H1 (cell line): Measurements from ENCODE around the gene TLE5. TPM values are rescaled to one million over a fixed set of nuclear protein-coding genes. Genes with fewer than 3 reads are reported as not detected.

ENCODE experiments used
- CTCF ChIA-PET: fragments of 300-600 bp; sonication (Branson Sonifier 250); formaldehyde crosslinking; loops from one replicate; lab custom pipeline; 2021; ENCODE audit not compliant: partially characterized antibody; lab: Charles Lee
- POLR2A ChIA-PET: fragments of 300-600 bp; sonication (Branson Sonifier 250); formaldehyde crosslinking; loops from one replicate; lab custom pipeline; 2021; ENCODE audit warnings: inconsistent platforms; ENCODE audit not compliant: partially characterized antibody; lab: Charles Lee
- DNase-seq, 2 experiments: peaks; one replicate each; pipeline versions ENCODE4 v3.0.0 to v3.0.0-alpha.2; 2010 to 2022; ENCODE audit warnings: low spot score in 2 of 2, low read depth in 1 of 2, mixed read lengths in 1 of 2
- FAIRE-seq: peaks from 2 replicates; lab custom pipeline; 2011; peaks lifted over from hg19 to GRCh38; lab: Jason Lieb, UNC
- H2AFZ ChIP-seq: 2 replicates; pipeline ENCODE4 v1.8.1; 2012; ENCODE audit warnings: low read length, inconsistent platforms
- H2AK5ac ChIP-seq: 2 replicates; pipeline ENCODE4 v1.6.1; 2013; ENCODE audit warnings: low read depth, low read length
- H2BK120ac ChIP-seq: replicated peaks from 2 replicates; pipeline ENCODE3; 2013; ENCODE audit warnings: low read depth, low read length, inconsistent platforms
- H2BK12ac ChIP-seq: 2 replicates; pipeline ENCODE4 v1.6.1; 2013; ENCODE audit warnings: low read depth, low read length
- H2BK15ac ChIP-seq: 2 replicates; pipeline ENCODE4 v1.6.1; 2013; ENCODE audit warnings: low read length
- H2BK20ac ChIP-seq: 2 replicates; pipeline ENCODE4 v1.6.1; 2013; ENCODE audit warnings: low read length
- H2BK5ac ChIP-seq: 2 replicates; pipeline ENCODE4 v1.6.1; 2013; ENCODE audit warnings: low read depth, low read length
- H3K14ac ChIP-seq: 2 replicates; pipeline ENCODE4 v1.6.1; 2013; ENCODE audit warnings: inconsistent platforms; ENCODE audit not compliant: insufficient read length
- H3K18ac ChIP-seq: 2 replicates; pipeline ENCODE4 v1.6.1; 2013; ENCODE audit warnings: low read length; ENCODE audit errors: extremely low read depth
- H3K23ac ChIP-seq: 2 replicates; pipeline ENCODE4 v1.6.1; 2013; ENCODE audit warnings: inconsistent platforms; ENCODE audit not compliant: insufficient read length
- H3K23me2 ChIP-seq: 2 replicates; pipeline ENCODE4 v1.6.1; 2013; ENCODE audit warnings: low read depth, low read length
- H3K27ac ChIP-seq: 2 replicates; pipeline ENCODE4 v1.6.1; 2011; ENCODE audit warnings: low read depth, low read length, inconsistent platforms
- H3K27me3 ChIP-seq, 4 experiments: replicated peaks in 1 of 4; 1 replicate in 1 of 4; 2 replicates in 3 of 4; pipeline versions ENCODE4 v1.6.1 to v1.8.1; 2011 to 2013; ENCODE audit warnings: low read length in 3 of 4, mild to moderate bottlenecking in 3 of 4, inconsistent platforms in 2 of 4, mixed read lengths in 2 of 4, moderate library complexity in 1 of 4; ENCODE audit not compliant: control insufficient read depth in 3 of 4, insufficient read depth in 3 of 4; ENCODE audit errors: extremely low read depth in 1 of 4
- H3K36me3 ChIP-seq, 4 experiments: 2 replicates each; pipeline versions ENCODE4 v1.6.1 to v1.8.1; 2011 to 2013; ENCODE audit warnings: mild to moderate bottlenecking in 4 of 4, low read length in 3 of 4, moderate library complexity in 2 of 4, control low read depth in 1 of 4, inconsistent platforms in 1 of 4; ENCODE audit not compliant: insufficient read depth in 4 of 4, control insufficient read depth in 2 of 4
- H3K4ac ChIP-seq: replicated peaks from 2 replicates; pipeline ENCODE3; 2013; ENCODE audit warnings: low read length, low read depth, mixed read lengths, inconsistent platforms; ENCODE audit not compliant: insufficient read length
- H3K4me1 ChIP-seq, 4 experiments: replicated peaks in 1 of 4; 1 replicate in 1 of 4; 2 replicates in 3 of 4; pipeline versions ENCODE4 v1.6.1 to v1.8.1; 2011 to 2013; ENCODE audit warnings: low read length in 3 of 4, inconsistent platforms in 2 of 4, mixed read lengths in 1 of 4; ENCODE audit not compliant: insufficient read depth in 4 of 4, control insufficient read depth in 3 of 4
- H3K4me2 ChIP-seq, 2 experiments: 2 replicates each; pipeline versions ENCODE4 v1.6.1 to v1.8.1; 2011 to 2013; ENCODE audit warnings: low read depth in 2 of 2, low read length in 2 of 2, control low read depth in 1 of 2, inconsistent platforms in 1 of 2, mild to moderate bottlenecking in 1 of 2; ENCODE audit not compliant: insufficient read depth in 1 of 2
- H3K4me3 ChIP-seq, 4 experiments: fragments of 200-600, 300-600 bp in 1 of 4; sonication (generic), shearing (Covaris generic), sonication (Bioruptor Twin) in 1 of 4; 2 replicates each; pipeline versions ENCODE4 v1.5.1 to v1.8.1; 2011 to 2016; ENCODE audit warnings: low read length in 4 of 4, low read depth in 3 of 4, control low read depth in 2 of 4, inconsistent platforms in 2 of 4, mild to moderate bottlenecking in 2 of 4, mixed read lengths in 1 of 4, moderate library complexity in 1 of 4; ENCODE audit not compliant: insufficient read depth in 2 of 4; ENCODE audit errors: extremely low read depth in 1 of 4
- H3K56ac ChIP-seq: replicated peaks from 2 replicates; pipeline ENCODE3; 2013; ENCODE audit warnings: low read depth, mild to moderate bottlenecking, mixed read lengths, low read length, inconsistent platforms; ENCODE audit not compliant: insufficient read length
- H3K79me1 ChIP-seq: 2 replicates; pipeline ENCODE4 v1.6.1; 2013; ENCODE audit warnings: low read depth, low read length, control low read depth
- H3K79me2 ChIP-seq, 2 experiments: 2 replicates each; pipeline versions ENCODE4 v1.6.1 to v1.8.1; 2012 to 2013; ENCODE audit warnings: low read length in 2 of 2, mild to moderate bottlenecking in 2 of 2, inconsistent platforms in 1 of 2; ENCODE audit not compliant: insufficient read depth in 2 of 2, control insufficient read depth in 1 of 2
- H3K9ac ChIP-seq, 4 experiments: replicated peaks in 1 of 4; 1 replicate in 1 of 4; 2 replicates in 3 of 4; pipeline versions ENCODE4 v1.6.1 to v1.8.1; 2011 to 2013; ENCODE audit warnings: low read depth in 3 of 4, low read length in 3 of 4, control low read depth in 2 of 4, mild to moderate bottlenecking in 2 of 4, moderate library complexity in 2 of 4, inconsistent platforms in 1 of 4; ENCODE audit errors: extremely low read depth in 1 of 4
- H3K9me3 ChIP-seq, 2 experiments: 2 replicates each; pipeline versions ENCODE4 v1.6.1 to v1.8.1; 2012 to 2013; ENCODE audit warnings: mild to moderate bottlenecking in 2 of 2, moderate library complexity in 2 of 2, control low read depth in 1 of 2, inconsistent platforms in 1 of 2, low read depth in 1 of 2, low read length in 1 of 2, mixed read lengths in 1 of 2; ENCODE audit not compliant: insufficient read depth in 2 of 2
- H4K20me1 ChIP-seq, 2 experiments: replicated peaks in 1 of 2; 2 replicates each; pipeline versions ENCODE3 to v1.8.1; 2011 to 2013; ENCODE audit warnings: inconsistent platforms in 2 of 2, low read length in 2 of 2, mild to moderate bottlenecking in 1 of 2; ENCODE audit not compliant: insufficient read depth in 2 of 2, control insufficient read depth in 1 of 2
- H4K5ac ChIP-seq: 2 replicates; pipeline ENCODE4 v1.6.1; 2013; ENCODE audit warnings: low read length, low read depth, mixed read lengths, inconsistent platforms; ENCODE audit not compliant: insufficient read length
- H4K8ac ChIP-seq: 2 replicates; pipeline ENCODE4 v1.8.0; 2013; ENCODE audit warnings: mild to moderate bottlenecking, moderate library complexity, low read length, inconsistent platforms; ENCODE audit not compliant: insufficient read depth; ENCODE audit errors: extremely low read depth
- H4K91ac ChIP-seq: replicated peaks from 2 replicates; pipeline ENCODE3; 2013; ENCODE audit warnings: low read length, mixed read lengths, inconsistent platforms; ENCODE audit not compliant: insufficient read length
- GABPA ChIP-seq: IDR thresholded peaks from 2 replicates; pipeline ENCODE4 v1.6.1; 2011; ENCODE audit warnings: mild to moderate bottlenecking, low read length, moderate library complexity, borderline replicate concordance; ENCODE audit not compliant: insufficient read depth
- KDM4A ChIP-seq: IDR thresholded peaks from one replicate; pipeline ENCODE4 v1.7.1; 2012; ENCODE audit warnings: low read depth, mild to moderate bottlenecking, moderate library complexity, low read length, inconsistent platforms; ENCODE audit not compliant: severe bottlenecking
- WGBS, 2 experiments: shearing (Covaris generic) in 1 of 2; methylation state at CpG; one replicate each; pipeline versions ENCODE4 v1.1.6 to v1.1.7; 2013 to 2015; ENCODE audit warnings: low lambda C conversion rate in 2 of 2, mixed read lengths in 2 of 2, inconsistent platforms in 1 of 2, low coverage in 1 of 2, missing lambda C conversion rate in 1 of 2; ENCODE audit not compliant: insufficient replicate concordance in 2 of 2, insufficient coverage in 1 of 2, insufficient read length in 1 of 2; ENCODE audit errors: extremely low coverage in 1 of 2, missing lambda C conversion rate in 1 of 2; 5-methylcytosine and 5-hydroxymethylcytosine counted together
- polyA plus RNA-seq, 7 experiments: library from polyadenylated mRNA; depleted of rRNA in 3 of 7; stranded (reverse) in 5 of 7; unstranded in 2 of 7; fragments of >200 nt in 5 of 7; fragments of 200-250 nt in 2 of 7; gene quantifications; 1 replicate in 5 of 7; 2 replicates in 1 of 7; 4 replicates in 1 of 7; pipeline versions ENCODE4 v1.2.1 to v1.2.3, GENCODE V29; 2011 to 2013; ENCODE audit warnings: missing spikeins in 2 of 7, mixed read lengths in 2 of 7
- total RNA-seq: library from RNA; stranded (reverse); fragmentation: NEBNext Ultra II Directional; extraction: Animal tissue kit (Norgen Biotek cat#: 25700); gene quantifications from 2 replicates; pipeline ENCODE4 v1.2.1, GENCODE V29; 2021

The TLE5 gene
- total and polyA plus RNA-seq, 2 of the 8 experiments (the other 6 are each of a cell fraction or from before 2014, with no cell fraction given), result 187 to 285 TPM

- 67% methylated on average over 12 of the region's 15 CpGs; no CpG with 5 or more reads in 1 of the 2 experiments for WGBS, 2 experiments
- Histone ChIP-seq H2AK5ac (no peak overlapping the region; the same call in 1 of the 2 replicates), H3K23ac (no peak overlapping the region), H3K4ac (no peak overlapping the region), H2BK15ac (no peak overlapping the region), H3K18ac (peak overlapping the region; percentile 75; the same call in 1 of the 2 replicates), H4K5ac (no peak overlapping the region), H3K4me1 (peaks cover 7 to 18% (median 10%) of the 10 kb centered on the region in 4 experiments), H3K23me2 (peaks cover 11% of the 10 kb centered on the region; the same call in 1 of the 2 replicates), H3K79me1 (no peaks in the 10 kb centered on the region), H3K14ac (no peak overlapping the region), H3K9ac (0 out of 7 replicates have a peak overlapping the region, but pooled peaks of 1 of the 4 experiments have one; percentile 15), H3K27me3 (peaks cover 0 to 2% (median 0%) of the 10 kb centered on the region in 4 experiments; a peak in 3 of 7 replicates), H4K91ac (no peak overlapping the region), H3K36me3 (no peaks in the 10 kb centered on the region), H3K4me2 (peak overlapping the region; percentile 60 to 62), H3K4me3 (peak overlapping the region in 2 of 4 experiments; percentile 25 to 55; a peak in 3 of 8 replicates), H3K56ac (no peak overlapping the region), H2BK12ac (0 out of 2 replicates have a peak overlapping the region, but pooled peaks have one; percentile 9), H2BK5ac (peak overlapping the region; percentile 3; the same call in 1 of the 2 replicates), H4K8ac (no peak overlapping the region), H3K27ac (no peak overlapping the region), H3K79me2 (no peaks in the 10 kb centered on the region), H2AFZ (peak overlapping the region; percentile 40; the same call in 1 of the 2 replicates), H4K20me1 (no peaks in the 10 kb centered on the region), H2BK120ac (no peak overlapping the region), H3K9me3 (no peaks in the 10 kb centered on the region), H2BK20ac (no peak overlapping the region)
- no peak for DNase-seq
- no peak for TF ChIP-seq GABPA
- TF ChIP-seq KDM4A, result peak; percentile 7
- no peak for FAIRE-seq
- ChIA-PET POLR2A (interaction anchor here (0.6 to 1.6 kb wide), 8 partner anchors 9 to 69 kb away, joined by 3 to 7 read pairs (median 4); no protein-coding TSS in a partner anchor), CTCF (interaction anchor here (0.6 to 1.1 kb wide), 7 partner anchors 9 to 394 kb away, joined by 3 to 7 read pairs (median 4); no protein-coding TSS in a partner anchor)
Observed at GRCh38 chr19:3042621-3043267, 19.6 kb downstream of the TLE5 start.
